ENCODE data around the gene SULF2.

SULF2 gene

DNA sequence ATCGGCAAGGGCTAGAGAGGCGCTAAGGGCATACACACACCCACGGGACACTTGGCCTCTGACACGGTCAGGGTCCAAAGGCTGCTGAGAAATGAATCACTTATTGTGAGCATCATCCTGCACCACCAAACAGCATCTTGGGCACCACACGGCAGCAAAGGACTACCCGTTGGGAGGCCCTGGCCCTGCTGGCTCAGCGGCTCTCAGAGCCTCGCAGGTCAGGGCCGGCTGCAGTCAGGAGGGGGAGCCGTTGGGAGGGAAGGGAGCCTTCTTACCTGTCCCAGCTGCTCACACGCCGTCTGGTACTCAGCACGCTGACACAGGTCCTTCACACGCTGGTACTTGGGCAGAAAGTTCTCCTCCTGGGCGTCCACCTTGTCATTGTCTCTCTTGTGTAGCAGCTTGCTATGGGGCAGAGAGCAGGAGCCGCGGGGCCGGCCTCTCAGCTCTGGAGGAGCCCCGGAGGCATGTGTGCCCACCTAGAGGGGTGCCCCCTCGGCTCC lies 109.0 kb downstream of the SULF2 start:
- Histone ChIP-seq H3K4me2 (ENCODE audit: low read length) (no peak overlapping the region), H3K36me3 (ENCODE audit: control insufficient read depth, insufficient read depth, low read length) (no peaks in the 10 kb centered on the region), H3K4me3 (ENCODE audit: low read depth, low read length) (no peak overlapping the region), H2AFZ (no peak overlapping the region), H3K9me3 (ENCODE audit: control insufficient read depth, low read length) (no peaks in the 10 kb centered on the region), H3K9ac (no peak overlapping the region), H3K79me2 (no peaks in the 10 kb centered on the region), H3K4me1 (no peaks in the 10 kb centered on the region), H3K27me3 (ENCODE audit: control insufficient read depth, insufficient read depth, low read length) (no peaks in the 10 kb centered on the region), H3K27ac (no peak overlapping the region)
- TF ChIP-seq, protein P1, sequence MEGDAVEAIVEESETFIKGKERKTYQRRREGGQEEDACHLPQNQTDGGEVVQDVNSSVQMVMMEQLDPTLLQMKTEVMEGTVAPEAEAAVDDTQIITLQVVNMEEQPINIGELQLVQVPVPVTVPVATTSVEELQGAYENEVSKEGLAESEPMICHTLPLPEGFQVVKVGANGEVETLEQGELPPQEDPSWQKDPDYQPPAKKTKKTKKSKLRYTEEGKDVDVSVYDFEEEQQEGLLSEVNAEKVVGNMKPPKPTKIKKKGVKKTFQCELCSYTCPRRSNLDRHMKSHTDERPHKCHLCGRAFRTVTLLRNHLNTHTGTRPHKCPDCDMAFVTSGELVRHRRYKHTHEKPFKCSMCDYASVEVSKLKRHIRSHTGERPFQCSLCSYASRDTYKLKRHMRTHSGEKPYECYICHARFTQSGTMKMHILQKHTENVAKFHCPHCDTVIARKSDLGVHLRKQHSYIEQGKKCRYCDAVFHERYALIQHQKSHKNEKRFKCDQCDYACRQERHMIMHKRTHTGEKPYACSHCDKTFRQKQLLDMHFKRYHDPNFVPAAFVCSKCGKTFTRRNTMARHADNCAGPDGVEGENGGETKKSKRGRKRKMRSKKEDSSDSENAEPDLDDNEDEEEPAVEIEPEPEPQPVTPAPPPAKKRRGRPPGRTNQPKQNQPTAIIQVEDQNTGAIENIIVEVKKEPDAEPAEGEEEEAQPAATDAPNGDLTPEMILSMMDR (IDR thresholded peaks at IDR 0.05): no peak

DNA sequence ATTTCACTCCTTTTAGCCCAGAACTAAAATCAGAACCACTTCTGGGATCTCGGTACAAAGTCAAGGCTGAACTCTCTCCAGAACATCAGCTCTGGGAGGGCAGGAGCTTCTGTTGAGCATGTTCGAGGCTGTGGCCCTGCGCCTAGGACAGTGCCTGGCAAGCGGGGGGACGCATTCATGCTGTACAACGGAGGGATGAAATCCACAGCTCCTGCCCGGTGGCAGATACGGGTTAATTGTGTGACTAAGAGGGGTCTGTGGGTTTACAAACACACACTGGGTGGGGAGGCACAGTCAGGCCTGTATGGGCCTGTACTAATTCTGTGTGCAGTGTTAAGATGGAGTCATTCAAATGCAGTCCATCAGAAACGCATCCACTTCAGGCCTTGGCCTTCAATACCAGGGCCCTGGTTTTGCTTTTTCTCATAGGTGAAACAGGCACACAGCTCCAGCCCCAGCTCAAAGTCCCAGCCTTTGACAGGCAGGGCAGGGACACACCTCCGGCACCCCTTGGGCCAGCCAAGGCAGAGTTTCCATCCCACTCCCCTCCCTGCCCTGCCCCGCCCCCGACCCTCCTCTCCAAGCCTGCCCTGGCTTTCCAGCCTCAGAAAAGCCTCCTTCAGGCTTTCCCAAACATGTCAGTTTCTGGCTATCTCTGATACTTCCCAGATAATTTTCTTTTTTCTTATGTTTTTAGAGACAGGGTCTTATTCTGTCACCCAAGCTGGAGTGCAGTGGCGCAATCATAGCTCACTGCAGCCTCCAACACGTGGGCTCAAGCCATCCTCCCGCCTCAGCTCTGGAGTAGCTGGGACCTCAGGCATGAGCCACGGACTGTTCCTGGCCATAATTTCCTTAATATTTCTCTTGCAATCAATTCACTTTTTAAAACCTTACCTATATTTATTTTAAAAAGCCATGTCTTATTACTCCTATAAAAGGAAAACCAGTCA lies 109.8 kb downstream of the SULF2 start:
- H3K9ac ChIP-seq: no peak overlapping the region
- no peak overlapping the region for H3K4me2 ChIP-seq (ENCODE audit: low read length)
- TF ChIP-seq, protein P1 (IDR thresholded peaks at IDR 0.05): no peak
- no peak overlapping the region for H3K4me3 ChIP-seq (ENCODE audit: low read depth, low read length)
- H3K9me3 ChIP-seq (ENCODE audit: control insufficient read depth, low read length): no peaks in the 10 kb centered on the region
- no peaks in the 10 kb centered on the region for H3K27me3 ChIP-seq (ENCODE audit: control insufficient read depth, insufficient read depth, low read length)
- no peaks in the 10 kb centered on the region for H3K36me3 ChIP-seq (ENCODE audit: control insufficient read depth, insufficient read depth, low read length)
- H3K4me1 ChIP-seq: no peaks in the 10 kb centered on the region
- no peak overlapping the region for H3K27ac ChIP-seq
- H2AFZ ChIP-seq: no peak overlapping the region
- no peaks in the 10 kb centered on the region for H3K79me2 ChIP-seq

DNA sequence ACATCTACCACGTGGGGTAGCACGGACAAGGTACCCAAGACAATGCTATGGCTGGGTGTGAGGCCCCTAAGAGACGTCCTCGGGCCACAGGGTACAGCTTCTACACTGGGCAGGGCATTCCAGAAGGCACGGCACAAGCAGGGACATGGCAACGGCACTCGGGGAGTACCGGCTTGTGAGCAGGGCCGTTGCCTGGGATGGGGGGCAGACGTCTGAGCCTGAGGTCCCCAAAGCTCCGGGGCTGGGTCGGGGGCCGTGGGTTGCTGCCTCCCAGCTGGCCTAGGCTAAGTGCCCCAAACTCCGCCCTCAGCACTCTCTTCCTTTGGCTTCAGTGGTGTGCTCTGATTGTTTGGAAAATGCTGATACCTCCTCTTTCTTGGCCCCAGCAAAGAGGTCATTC lies 110.6 kb downstream of the SULF2 start:
- Histone ChIP-seq H3K27me3 (ENCODE audit: control insufficient read depth, insufficient read depth, low read length) (no peaks in the 10 kb centered on the region), H3K9me3 (ENCODE audit: control insufficient read depth, low read length) (no peaks in the 10 kb centered on the region), H3K79me2 (no peaks in the 10 kb centered on the region), H3K27ac (no peak overlapping the region), H3K4me1 (no peaks in the 10 kb centered on the region), H3K36me3 (ENCODE audit: control insufficient read depth, insufficient read depth, low read length) (no peaks in the 10 kb centered on the region), H3K4me3 (ENCODE audit: low read depth, low read length) (no peak overlapping the region), H3K4me2 (ENCODE audit: low read length) (no peak overlapping the region), H2AFZ (no peak overlapping the region), H3K9ac (no peak overlapping the region)
- TF ChIP-seq, protein P1 (IDR thresholded peaks at IDR 0.05): no peak

DNA sequence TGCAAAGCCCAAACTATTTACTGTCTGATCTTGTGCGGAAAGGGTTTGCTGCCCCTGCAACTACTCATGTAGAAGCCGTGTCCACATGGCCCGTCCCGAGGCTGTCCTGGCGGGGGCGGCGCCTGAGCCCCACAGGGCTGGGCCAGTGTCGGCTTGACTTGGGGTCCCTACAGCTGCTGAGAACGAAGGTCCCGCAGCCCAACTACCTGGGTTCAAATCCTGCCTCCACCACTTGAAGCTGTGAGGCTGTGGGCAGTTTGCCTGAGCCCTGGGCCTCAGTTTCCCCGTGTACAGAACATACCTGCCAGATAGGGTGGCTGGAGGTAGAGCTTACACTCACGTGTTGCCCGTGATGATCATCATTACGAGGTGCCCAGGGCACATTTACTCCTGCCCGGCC lies 111.1 kb downstream of the SULF2 start:
- no peaks in the 10 kb centered on the region for H3K9me3 ChIP-seq (ENCODE audit: control insufficient read depth, low read length)
- H2AFZ ChIP-seq: no peak overlapping the region
- no peaks in the 10 kb centered on the region for H3K4me1 ChIP-seq
- H3K9ac ChIP-seq: no peak overlapping the region
- H3K4me3 ChIP-seq (ENCODE audit: low read depth, low read length): no peak overlapping the region
- H3K27ac ChIP-seq: no peak overlapping the region
- no peaks in the 10 kb centered on the region for H3K36me3 ChIP-seq (ENCODE audit: control insufficient read depth, insufficient read depth, low read length)
- H3K4me2 ChIP-seq (ENCODE audit: low read length): no peak overlapping the region
- TF ChIP-seq, protein P1 (IDR thresholded peaks at IDR 0.05): no peak
- no peaks in the 10 kb centered on the region for H3K79me2 ChIP-seq
- H3K27me3 ChIP-seq (ENCODE audit: control insufficient read depth, insufficient read depth, low read length): no peaks in the 10 kb centered on the region

DNA sequence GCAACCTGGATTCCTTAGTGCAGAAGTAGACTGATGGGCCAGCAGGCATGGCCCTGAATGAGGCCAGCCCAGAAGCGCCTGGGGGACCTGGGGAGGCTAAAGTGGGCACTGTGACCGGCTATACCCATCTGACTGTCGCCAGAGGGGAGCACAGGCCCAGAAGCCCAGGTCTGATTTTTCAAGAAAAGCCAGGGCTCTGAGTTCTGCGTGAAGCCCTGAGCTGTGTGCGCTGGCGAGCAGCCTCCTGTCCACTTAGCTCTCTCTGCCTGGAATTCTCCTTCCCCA lies 111.7 kb downstream of the SULF2 start:
- Histone ChIP-seq H3K9me3 (ENCODE audit: control insufficient read depth, low read length) (no peaks in the 10 kb centered on the region), H3K27ac (no peak overlapping the region), H3K36me3 (ENCODE audit: control insufficient read depth, insufficient read depth, low read length) (no peaks in the 10 kb centered on the region), H3K79me2 (no peaks in the 10 kb centered on the region), H3K9ac (no peak overlapping the region), H3K27me3 (ENCODE audit: control insufficient read depth, insufficient read depth, low read length) (no peaks in the 10 kb centered on the region), H3K4me1 (no peaks in the 10 kb centered on the region), H3K4me2 (ENCODE audit: low read length) (no peak overlapping the region), H3K4me3 (ENCODE audit: low read depth, low read length) (no peak overlapping the region), H2AFZ (no peak overlapping the region)
- TF ChIP-seq, protein P1 (IDR thresholded peaks at IDR 0.05): no peak

All from parathyroid adenoma (tissue), 2 donors.